HG03571 (cell line): ENCODE data around the gene ADSS1.

Experiments
- ATAC-seq: cut with Tn5 transposase; IDR thresholded peaks from one replicate; pipeline ENCODE4 v1.9.1; 2021; ENCODE audit not compliant: unreplicated experiment

Gene ADSS1

DNA sequence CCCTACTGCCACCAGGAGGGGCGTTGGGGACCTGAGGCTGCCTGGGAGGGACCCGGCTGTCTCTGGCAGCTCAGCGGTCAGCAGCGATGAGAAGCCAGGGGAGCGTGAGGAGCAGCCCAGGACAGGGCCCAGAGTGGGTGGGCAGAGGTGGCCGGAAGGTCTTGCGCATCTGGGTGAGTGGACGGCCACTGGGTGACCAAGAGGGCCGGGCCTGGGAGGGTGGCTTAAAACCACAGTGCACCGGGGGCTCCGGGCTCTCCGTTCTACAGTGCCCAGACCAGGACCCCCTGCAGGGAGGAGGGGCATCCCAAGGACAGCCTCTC lies 24.6 kb upstream of the ADSS1 start:
- no peak for ATAC-seq

DNA sequence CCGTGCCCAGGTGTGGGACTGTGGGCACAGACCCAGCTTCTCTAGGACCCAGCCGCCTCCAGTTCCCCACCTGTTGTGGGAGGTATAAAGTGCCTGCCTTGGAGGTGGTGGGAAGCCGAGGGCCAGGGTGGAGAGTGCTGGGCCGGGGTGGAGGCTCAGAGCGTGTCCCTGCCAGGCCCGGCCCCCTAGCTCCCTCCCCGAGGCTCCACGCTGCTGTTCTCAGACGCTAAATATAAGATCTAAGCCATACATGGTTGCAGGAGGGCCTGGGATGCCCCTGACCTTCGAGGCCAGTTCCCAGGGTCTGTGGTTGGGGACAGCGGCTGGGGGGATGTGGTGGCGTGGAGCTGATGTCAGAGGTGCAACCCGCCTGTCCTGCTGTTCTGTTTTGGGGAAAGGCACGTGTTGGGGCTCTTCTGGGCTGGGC lies 23.8 kb upstream of the ADSS1 start:
- ATAC-seq: no peak

DNA sequence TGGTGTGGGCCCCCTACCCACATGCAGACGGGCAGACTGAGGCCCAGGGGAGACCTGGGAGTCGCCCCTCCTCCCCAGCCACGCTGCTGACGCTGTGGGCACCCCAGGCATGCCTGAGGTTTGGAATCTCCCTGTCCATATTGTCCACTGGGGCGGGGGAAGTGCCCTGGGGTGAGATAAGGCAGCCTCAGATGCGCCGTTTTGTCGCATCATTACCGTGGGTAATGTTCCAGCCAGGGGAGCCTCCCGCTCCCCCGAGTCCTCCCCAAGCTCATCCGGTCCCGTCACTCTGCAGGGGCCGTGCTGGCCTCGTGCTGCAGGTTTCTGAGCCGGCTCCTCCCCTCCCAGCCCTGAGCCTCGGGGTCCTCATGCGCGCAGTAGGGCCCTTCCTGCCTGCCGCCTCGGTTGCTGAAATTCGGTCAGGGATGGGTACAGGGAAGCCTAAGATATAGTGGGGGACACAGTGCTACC lies 23.2 kb upstream of the ADSS1 start:
- no peak for ATAC-seq

DNA sequence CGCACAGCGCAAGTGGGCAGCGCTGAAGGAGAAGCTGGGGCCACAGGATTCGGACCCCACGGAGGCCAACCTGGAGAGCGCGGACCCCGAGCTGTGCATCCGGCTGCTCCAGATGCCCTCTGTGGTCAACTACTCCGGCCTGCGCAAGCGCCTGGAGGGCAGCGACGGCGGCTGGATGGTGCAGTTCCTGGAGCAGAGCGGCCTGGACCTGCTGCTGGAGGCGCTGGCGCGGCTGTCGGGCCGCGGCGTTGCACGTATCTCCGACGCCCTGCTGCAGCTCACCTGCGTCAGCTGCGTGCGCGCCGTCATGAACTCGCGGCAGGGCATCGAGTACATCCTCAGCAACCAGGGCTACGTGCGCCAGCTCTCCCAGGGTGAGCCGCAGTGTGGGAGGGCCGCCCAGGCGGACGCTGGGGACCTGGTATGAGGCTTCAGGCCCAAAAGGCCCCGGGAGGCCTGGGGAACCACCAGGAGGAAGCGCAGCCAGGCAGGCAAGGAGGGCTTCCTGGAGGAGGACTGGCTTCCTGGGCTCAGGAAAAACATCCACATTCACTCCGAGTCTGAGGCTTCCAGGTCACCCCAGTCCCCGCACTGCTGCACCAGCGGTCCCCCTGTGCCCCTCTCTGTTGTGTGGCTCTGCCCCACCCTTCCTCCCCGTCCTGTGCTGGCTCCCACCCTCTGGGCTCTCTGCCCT lies 22.5 kb upstream of the ADSS1 start:
- ATAC-seq: no peak

DNA sequence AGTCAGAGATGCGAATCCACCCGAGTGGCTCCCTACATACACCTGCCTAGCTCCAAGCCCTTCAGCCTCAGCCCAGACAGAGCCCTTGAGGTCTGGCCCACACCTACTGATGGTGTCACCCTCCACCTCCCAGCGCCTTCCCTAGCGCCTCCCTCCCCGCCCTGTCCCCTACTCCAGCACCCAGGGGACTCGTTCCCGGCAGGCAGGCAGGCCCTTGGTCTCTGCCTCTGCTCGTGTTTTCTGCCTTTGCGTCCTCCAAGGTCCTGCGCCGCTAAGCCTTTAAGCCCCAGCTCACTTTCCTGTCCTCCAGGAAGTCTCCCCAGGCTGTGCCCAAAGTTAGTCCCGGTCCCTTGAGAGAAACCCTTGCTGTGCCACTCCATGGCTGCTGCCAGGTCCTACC lies 21.9 kb upstream of the ADSS1 start:
- no peak for ATAC-seq

DNA sequence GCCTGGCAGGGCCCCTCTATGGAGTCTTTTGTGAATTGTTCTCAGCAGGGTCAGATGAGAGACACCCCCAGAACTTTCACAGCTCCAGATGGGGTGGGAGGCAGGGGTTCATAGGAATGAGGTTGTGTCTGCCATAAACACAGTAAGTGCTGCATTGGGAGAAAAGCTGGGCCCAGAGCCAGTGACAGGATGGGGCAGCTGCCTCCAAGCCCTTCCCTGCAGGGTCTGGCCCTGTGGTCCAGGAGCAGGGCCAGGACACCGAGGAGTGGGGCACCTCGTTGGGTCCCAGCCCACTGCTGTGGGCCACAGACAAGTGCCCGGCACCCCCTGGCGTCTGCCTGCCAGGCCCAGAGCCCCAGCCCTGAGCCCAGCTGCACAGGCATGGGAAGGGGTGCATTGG lies 21.4 kb upstream of the ADSS1 start:
- ATAC-seq: no peak

DNA sequence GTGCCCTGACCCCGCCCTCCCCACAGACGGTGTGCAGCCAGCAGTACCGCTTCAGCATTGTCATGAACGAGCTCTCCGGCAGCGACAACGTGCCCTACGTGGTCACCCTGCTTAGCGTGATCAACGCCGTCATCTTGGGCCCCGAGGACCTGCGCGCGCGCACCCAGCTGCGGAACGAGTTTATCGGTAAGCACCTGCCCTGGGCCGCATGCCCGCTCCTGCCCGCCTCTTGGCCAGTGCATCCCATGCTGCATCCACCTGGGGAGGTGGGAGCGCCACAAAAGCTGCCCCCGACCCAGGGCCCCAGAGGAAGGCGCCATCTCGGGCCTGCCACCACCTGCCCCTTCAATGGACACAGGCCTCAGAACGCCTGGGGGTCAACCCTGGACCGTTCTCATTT lies 20.8 kb upstream of the ADSS1 start:
- no peak for ATAC-seq

DNA sequence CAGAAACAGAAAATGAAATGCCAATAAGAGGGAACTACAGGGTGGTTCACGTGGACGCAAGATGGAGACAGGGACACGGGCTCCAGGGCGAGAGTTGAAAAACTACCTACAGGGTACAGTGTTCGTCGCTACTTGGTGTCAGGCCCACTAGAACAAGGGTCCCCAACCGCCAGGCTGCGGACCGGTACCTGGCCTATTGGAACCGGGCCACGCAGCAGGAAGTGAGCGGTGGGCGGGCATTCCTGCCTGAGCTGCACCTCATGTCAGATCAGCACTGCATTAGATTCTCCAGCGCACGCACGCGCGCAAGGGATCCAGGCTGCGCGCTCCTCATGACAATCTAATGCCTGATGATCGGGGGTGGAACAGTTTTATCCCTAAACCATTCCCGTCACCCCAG lies 19.8 kb upstream of the ADSS1 start:
- no peak for ATAC-seq

DNA sequence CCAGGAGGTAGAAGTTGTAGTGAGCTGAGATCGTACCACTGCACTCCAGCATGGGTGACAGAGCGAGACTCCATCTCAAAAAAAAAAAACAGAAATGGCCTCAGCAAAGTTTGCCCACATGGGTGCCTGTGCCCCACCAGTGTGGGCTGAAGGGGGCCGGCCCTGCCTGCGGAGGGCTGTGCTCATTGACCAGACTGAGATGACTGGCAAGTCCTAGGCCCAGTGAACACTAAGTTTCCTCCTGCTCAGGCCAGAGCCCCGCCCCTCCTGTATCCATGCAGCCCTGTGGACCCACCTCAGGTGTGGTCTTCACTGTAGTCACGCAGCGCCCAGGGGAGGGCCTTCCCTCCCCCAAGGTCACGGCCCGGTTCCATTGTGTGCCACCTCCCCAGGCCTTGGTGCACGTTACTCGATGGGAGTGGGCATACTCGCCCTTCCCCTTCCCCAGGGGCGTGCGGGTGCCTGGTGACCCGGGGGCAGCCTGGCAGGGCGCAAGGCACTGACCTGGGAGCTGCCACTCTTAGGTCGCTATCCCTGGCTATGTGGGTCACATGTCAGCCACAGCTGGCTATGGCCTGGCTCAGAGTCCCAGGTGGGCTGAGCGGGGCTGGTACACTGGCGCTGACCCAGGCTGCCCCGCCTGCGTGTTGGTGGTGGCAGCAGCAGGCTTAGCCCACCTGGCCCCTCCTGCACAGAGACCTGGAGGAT lies 18.5 kb upstream of the ADSS1 start:
- no peak for ATAC-seq

DNA sequence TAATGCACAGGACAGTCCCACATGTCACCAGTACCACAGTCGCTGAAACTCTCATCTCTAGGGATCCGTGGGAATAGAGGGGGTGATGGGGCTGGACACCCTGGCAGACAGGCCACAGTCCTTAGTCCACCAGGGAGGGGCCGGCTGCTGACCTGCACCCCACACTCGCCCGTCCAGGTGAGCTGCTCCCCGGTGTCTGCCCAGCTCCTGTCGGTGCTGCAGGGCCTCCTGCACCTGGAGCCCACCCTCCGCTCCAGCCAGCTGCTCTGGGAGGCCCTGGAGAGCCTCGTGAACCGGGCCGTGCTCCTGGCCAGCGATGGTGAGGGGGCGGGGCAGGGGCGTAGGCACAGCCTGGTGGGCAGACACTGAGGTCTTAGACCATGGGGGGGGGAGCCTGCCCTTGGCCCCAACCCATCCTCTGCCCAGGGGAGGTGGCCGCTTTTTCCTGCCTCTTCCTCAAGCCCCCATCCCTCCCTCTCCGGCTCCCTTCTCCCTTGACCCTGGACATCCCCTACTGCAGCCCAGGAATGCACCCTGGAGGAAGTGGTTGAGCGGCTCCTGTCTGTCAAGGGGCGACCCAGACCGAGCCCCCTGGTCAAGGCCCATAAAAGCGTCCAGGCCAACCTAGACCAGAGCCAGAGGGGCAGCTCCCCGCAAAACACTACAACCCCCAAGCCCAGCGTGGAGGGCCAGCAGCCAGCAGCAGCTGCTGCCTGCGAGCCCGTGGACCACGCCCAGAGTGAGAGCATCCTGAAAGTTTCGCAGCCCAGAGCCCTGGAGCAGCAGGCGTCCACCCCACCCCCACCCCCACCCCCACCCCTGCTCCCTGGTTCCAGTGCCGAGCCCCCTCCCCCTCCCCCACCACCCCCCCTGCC lies 17.1 kb upstream of the ADSS1 start:
- ATAC-seq: no peak

DNA sequence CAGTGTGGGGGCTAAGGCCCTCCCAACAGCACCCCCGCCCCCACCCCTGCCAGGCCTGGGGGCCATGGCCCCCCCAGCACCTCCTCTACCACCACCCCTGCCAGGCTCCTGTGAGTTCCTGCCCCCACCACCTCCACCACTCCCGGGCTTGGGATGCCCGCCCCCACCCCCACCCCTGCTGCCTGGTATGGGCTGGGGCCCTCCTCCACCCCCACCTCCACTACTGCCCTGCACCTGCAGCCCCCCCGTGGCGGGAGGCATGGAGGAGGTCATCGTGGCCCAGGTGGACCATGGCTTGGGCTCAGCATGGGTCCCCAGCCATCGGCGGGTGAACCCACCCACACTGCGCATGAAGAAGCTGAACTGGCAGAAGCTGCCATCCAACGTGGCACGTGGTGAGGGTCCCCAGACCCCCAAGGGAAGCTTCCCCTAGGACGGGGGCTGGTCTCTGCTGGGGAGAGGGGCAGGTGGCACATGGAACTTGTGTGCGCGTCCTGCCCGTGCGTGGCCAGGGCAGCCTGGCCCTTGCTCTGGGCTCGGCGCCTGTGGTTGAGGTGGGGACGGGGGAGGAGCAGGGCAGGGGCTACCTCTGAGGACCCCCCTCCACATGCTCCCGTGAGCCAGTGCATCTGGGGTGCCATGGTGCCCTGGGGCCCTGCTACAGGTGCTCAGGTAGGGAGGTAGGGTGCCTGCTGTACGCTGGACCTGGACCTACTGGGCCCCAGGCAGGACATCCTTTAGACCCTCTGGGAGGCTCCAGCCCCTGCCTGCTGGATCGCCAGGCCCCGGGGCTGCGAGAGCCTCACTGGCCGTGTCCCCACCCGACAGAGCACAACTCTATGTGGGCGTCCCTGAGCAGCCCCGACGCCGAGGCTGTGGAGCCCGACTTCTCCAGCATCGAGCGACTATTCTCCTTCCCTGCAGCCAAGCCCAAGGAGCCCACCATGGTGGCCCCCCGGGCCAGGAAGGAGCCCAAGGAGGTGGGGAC lies 16.1 kb upstream of the ADSS1 start:
- no peak for ATAC-seq

DNA sequence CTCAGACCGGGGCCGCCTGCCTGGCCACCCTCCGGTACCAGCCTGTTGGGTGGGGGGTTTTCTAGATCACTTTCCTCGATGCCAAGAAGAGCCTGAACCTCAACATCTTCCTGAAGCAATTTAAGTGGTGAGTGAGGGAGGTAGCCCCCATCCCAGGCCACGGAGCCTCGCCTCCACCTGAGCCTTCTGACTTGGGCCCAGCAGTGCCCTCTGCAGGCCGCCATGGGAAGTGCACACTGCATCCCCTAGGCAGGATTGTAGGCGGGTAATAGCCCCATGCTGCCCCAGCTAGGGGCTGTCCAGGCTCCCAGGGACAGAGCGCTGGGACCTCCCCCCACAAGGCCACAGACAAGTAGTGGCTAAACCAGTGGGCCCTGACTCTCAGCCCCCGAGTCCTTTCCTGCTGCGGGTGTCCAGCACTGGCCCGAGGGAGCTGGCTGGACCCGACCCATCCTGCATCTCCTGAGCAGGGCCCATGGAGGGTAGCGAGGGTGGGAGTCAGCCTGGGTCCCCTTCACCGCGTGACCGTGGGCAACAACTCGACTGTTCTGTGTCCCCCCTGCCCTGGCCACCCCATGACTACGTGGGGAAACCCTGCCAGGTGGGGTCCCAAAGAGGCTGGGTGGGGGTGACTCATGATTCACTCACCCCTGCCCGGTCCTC lies 15.3 kb upstream of the ADSS1 start:
- no peak for ATAC-seq

DNA sequence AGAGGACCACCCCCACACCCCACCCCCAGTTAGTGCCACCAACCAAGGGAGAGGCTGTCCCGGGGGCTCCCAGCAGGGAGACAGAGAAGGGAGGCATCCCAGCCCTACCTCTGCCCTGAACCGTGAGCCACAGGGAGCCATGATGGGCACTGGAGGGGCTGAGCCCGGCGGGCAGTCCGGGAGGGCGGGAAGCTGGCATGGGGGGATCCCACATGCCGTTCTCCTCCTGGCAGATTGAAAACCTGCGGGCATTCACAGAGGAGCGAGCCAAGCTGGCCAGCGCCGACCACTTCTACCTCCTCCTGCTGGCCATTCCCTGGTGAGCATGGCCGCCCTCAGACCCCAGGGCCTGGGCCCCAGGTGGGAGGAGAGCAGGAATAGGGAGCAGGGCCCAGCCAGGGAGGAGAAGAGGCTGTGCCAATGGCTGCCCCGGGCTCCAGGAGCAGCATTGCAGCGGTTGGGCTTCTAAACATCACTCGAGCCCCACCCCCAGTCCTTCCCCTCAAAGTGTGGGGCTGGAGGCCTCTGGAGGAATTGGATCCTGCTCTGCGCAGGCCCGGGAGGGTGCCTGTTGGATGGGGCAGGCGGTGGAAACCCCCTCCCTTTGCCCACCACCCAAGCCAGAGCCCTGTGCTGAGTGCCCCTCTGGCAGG lies 14.5 kb upstream of the ADSS1 start:
- ATAC-seq: no peak

DNA sequence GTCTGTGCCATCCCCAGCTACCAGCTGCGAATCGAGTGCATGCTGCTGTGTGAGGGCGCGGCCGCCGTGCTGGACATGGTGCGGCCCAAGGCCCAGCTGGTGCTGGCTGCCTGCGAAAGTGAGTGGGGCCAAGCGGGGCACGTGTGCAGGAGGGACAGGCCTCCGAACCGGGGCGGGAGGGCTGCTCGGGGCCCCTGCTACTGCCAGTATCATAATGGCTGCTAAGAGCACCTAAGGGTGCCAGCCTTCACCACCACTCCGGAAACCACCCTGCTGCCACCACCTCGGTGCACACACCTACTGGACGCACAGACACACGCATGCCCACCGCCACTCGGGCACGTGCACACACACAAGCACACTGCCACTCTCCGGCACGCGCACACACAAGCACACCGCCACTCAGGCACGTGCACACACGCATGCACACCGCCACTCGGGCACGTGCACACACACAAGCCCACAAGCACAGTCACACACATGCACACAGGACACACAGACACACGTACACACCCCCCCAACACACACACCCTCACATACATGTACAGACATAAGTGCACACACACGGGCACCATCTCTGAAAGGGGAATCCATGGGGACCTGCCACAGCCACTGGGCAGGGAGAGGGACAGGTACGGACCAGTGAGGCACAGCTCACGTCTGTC lies 13.8 kb upstream of the ADSS1 start:
- no peak for ATAC-seq

DNA sequence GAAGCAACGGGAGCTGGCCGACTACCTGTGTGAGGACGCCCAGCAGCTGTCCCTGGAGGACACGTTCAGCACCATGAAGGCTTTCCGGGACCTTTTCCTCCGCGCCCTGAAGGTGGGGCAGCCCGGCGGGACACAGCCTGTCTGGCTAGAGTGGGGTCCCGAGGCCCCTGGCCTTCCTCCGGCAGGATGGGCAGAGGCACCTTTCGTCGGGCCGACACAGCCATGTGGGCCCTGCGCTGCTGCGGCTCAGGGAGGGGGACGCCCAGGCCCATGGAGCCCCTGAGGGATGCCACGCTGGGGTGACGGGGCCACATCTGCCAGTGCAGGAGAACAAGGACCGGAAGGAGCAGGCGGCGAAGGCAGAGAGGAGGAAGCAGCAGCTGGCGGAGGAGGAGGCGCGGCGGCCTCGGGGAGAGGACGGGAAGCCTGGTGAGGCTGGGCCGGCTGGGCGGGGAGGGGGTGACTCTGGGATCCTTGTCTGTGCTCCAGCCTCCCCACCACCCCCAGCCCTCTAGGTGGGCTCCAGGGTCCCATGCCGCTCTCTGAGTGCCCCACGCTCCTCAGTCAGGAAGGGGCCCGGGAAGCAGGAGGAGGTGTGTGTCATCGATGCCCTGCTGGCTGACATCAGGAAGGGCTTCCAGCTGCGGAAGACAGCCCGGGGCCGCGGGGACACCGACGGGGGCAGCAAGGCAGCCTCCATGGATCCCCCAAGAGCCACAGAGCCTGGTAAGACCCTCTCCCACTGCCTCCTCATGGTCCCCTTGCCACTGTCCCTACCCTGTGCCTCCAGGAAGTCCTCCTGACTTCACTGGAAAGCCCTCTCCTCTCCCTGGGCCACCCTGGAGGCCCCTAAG lies 10.9 kb upstream of the ADSS1 start:
- no peak for ATAC-seq

DNA sequence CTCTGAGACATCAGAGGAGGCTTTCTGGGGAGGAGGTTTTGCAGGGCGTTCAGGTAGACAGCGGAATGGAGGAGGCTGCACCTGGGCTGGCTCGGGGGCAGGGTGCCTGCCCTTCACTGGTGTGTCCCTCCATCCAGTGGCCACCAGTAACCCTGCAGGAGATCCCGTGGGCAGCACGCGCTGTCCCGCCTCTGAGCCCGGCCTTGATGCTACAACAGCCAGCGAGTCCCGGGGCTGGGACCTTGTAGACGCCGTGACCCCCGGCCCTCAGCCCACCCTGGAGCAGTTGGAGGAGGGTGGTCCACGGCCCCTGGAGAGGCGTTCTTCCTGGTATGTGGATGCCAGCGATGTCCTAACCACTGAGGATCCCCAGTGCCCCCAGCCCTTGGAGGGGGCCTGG lies 10.0 kb upstream of the ADSS1 start:
- no peak for ATAC-seq

DNA sequence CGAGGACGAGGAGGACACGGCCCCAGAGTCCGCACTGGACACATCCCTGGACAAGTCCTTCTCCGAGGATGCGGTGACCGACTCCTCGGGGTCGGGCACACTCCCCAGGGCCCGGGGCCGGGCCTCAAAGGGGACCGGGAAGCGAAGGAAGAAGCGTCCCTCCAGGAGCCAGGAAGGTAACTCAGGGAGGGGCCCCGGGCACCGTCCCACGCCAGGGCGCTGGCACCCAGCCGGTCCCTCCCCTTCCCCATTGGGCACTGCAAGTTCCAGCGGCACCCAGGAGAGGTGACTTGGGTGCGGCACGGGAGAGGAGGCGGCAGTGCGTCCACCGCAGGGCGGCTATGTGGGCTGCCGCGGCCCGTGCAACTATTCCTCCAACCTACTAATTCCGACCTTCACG lies 9.3 kb upstream of the ADSS1 start:
- ATAC-seq: no peak

DNA sequence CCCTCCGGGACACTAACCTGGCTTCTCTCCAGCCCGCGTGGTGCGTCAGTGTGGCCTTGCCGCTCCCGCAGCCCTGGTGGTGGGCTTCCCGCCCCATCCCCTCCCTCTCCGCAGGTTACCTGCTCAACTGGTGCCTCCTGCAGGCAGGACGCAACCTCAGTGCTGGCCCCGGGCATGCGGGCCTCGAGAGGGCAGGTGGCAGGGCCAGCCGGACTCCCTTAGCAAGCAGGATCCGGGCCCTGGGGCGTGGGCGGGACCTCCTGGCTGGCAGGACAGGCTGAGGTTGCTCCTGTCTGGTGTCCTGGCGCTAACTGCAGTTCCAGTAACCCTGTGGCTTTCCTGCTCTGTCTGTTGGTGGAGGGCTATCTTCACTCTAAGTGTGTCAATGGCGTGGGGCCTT lies 8.6 kb upstream of the ADSS1 start:
- ATAC-seq: no peak
